Body of pancreas (tissue), 4 donors: ENCODE measurements around the gene GAD2. TPM values are rescaled to one million over a fixed set of nuclear protein-coding genes. Genes with fewer than 3 reads are reported as not detected.

Experiments
- ATAC-seq: fragments of 150-250 bp; one replicate; pipeline ENCODE4 v1.9.1; 2016
- DNase-seq, 4 donors: peaks; one replicate each; pipeline ENCODE4 v3.0.0-alpha.2; 2019
- H3K27ac ChIP-seq, 4 donors: fragments of 200-600 bp; sonication (generic); 1 replicate in 3 of 4; 2 replicates in 1 of 4; pipeline versions ENCODE4 v1.5.1 to v1.6.1; 2016 to 2019; ENCODE audit warnings: mild to moderate bottlenecking in 1 of 4, mixed read lengths in 1 of 4, moderate library complexity in 1 of 4
- H3K27me3 ChIP-seq, 2 donors: fragments of 200-600 bp; sonication (generic); one replicate each; pipeline ENCODE4 v1.6.0; 2016; ENCODE audit warnings: mild to moderate bottlenecking in 1 of 2
- H3K36me3 ChIP-seq, 2 donors: fragments of 200-600 bp; sonication (generic); replicated peaks in 1 of 2; 2 replicates each; pipeline ENCODE4 v1.5.1; 2016; ENCODE audit warnings: low read depth in 2 of 2; ENCODE audit not compliant: insufficient read depth in 1 of 2
- H3K4me1 ChIP-seq: fragments of 200-600 bp; sonication (generic); one replicate; pipeline ENCODE4 v1.6.0; 2016
- H3K4me3 ChIP-seq, 2 donors: fragments of 200-600 bp; sonication (generic); 1 replicate in 1 of 2; 2 replicates in 1 of 2; pipeline ENCODE4 v1.5.1; 2016 to 2019
- H3K9me3 ChIP-seq, 3 donors: fragments of 200-600 bp; sonication (generic); 1 replicate in 2 of 3; 2 replicates in 1 of 3; pipeline ENCODE4 v1.5.1; 2016
- CTCF ChIP-seq, 7 experiments: fragments of 450-650 bp in 4 of 7; fragments of 200-600 bp in 3 of 7; sonication (generic) in 3 of 7; IDR thresholded peaks; one replicate each; pipeline ENCODE4 v1.5.1; 2016 to 2019; ENCODE audit warnings: antibody characterized with exemption in 7 of 7
- POLR2A ChIP-seq, 3 donors: fragments of 450-650 bp; IDR thresholded peaks; one replicate each; pipeline ENCODE4 v1.6.1; 2016; ENCODE audit warnings: antibody characterized with exemption in 3 of 3, mild to moderate bottlenecking in 2 of 3
- WGBS, 2 donors: methylation state at CpG; one replicate each; pipeline ENCODE4 v1.1.5; 2017; 5-methylcytosine and 5-hydroxymethylcytosine counted together
- intact Hi-C: fragments of 100-400 bp; cut with DNase I; formaldehyde crosslinking; loops from one replicate; pipeline ENCODE4 v1.15.1; 2023
- total RNA-seq, 2 donors: library from RNA; depleted of rRNA; stranded (reverse); fragments of >200 nt; gene quantifications; one replicate each; pipeline ENCODE4 v1.1.0, GENCODE V29; 2016

The GAD2 gene
- total RNA-seq, 2 donors from 2014 or later = 4.3 to 11.7 TPM

DNA sequence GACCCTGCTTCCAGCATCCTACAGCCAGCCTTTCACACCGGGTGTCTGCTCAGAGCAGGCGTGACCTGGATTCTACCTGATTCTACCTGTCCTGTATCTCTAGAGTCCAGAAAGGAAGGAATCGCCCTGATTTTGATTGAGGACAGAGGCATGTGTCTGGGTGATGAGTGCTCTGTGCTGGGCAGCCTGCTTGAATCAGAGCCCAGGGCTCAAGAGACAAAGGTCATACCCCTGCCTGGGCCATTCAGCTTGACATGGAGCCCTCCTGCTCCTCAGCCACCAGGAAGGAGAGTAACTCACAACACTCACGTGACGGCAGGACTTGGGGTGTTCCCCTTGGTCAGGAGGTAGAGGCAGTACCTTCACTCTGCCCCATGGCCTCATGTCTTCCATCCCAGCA, 11.2 kb downstream of the GAD2 start:
- intact Hi-C loops = no loop called here
- DNase-seq = no peak
- 62 to 85% methylated on average over 4 to 5 of the region's 5 CpGs for WGBS, 2 donors

GRCh38 chr10:26232174-26232573, 15.6 kb downstream of the GAD2 start:
- intact Hi-C loops = no loop called here
- no peaks in the 10 kb centered on the region for H3K9me3 ChIP-seq
- DNase-seq (no peak), ATAC-seq (no peak)
- TF ChIP-seq CTCF (IDR thresholded peaks at IDR 0.05) = no peak
- TF ChIP-seq POLR2A (IDR thresholded peaks at IDR 0.05) = no peak
- H3K27ac ChIP-seq = no peak overlapping the region
- no peak overlapping the region for H3K4me3 ChIP-seq
- no peaks in the 10 kb centered on the region for H3K4me1 ChIP-seq
- 71 to 80% methylated on average over 5 of the region's 5 CpGs for WGBS, 2 donors
- no peaks in the 10 kb centered on the region for H3K27me3 ChIP-seq
- H3K36me3 ChIP-seq = no peaks in the 10 kb centered on the region

More for the DNA sequence above, 11.2 kb downstream of the GAD2 start:
- no peak for ATAC-seq
- Histone ChIP-seq H3K9me3 (no peaks in the 10 kb centered on the region), H3K27me3 (no peaks in the 10 kb centered on the region), H3K36me3 (no peaks in the 10 kb centered on the region), H3K4me1 (no peaks in the 10 kb centered on the region), H3K4me3 (no peak overlapping the region), H3K27ac (no peak overlapping the region)
- TF ChIP-seq POLR2A (IDR thresholded peaks at IDR 0.05) (no peak), CTCF (IDR thresholded peaks at IDR 0.05) (no peak)

GRCh38 chr10:26235761-26236160, 19.2 kb downstream of the GAD2 start:
- 87% methylated on average over 6 of the region's 6 CpGs for WGBS, 2 donors
- no peak overlapping the region for H3K4me3 ChIP-seq
- H3K4me1 ChIP-seq = no peaks in the 10 kb centered on the region
- no peaks in the 10 kb centered on the region for H3K27me3 ChIP-seq
- no peak for ATAC-seq
- H3K9me3 ChIP-seq = no peaks in the 10 kb centered on the region
- H3K27ac ChIP-seq = no peak overlapping the region
- H3K36me3 ChIP-seq = no peaks in the 10 kb centered on the region
- no peak for DNase-seq
- intact Hi-C loops = no loop called here
- no peak for TF ChIP-seq POLR2A (IDR thresholded peaks at IDR 0.05)
- no peak for TF ChIP-seq CTCF (IDR thresholded peaks at IDR 0.05)

- Histone ChIP-seq H3K36me3 (no peaks in the 10 kb centered on the region), H3K9me3 (no peaks in the 10 kb centered on the region), H3K4me1 (no peaks in the 10 kb centered on the region), H3K27ac (no peak overlapping the region), H3K4me3 (no peak overlapping the region), H3K27me3 (no peaks in the 10 kb centered on the region)
- 42 to 54% methylated on average over 2 of the region's 2 CpGs for WGBS, 2 donors
- intact Hi-C loops = no loop called here
- ATAC-seq = no peak
- no peak for DNase-seq
- TF ChIP-seq CTCF (IDR thresholded peaks at IDR 0.05) = no peak
- no peak for TF ChIP-seq POLR2A (IDR thresholded peaks at IDR 0.05)
These were observed 21.8 kb downstream of the GAD2 start for GRCh38 chr10:26238378-26238777.

DNA sequence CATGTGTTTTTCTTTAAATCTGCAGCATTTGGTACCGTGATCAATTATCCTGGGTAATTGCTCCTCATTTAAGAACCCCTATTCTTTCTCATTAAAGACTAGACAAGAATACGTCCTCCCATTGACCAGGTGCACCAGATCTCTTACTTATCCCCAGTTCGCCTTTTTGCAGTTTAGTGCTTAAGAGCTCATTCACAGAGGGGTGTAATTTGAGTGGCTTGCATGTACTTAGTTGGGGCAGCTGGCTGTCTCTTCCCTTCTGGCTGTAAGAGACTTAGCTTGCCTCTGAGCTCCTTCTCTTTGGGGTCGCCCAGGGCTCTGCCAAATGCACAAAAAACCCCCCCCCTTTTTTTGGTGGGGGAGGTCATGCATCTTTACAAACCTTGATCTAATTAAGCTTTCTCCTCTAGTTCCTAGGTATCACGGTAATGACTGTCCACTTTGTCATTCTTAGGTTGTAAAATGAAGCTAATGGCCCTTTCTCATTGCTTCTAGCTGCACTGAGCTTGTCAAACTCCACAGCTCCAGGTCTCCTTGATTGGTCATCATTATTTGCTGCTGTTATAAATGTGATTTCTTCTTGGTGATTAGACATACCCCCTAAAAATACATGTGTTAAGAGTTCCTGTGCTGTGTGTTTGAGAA, 26.3 kb downstream of the GAD2 start:
- H3K4me3 ChIP-seq = no peak overlapping the region
- DNase-seq (no peak), ATAC-seq (no peak)
- TF ChIP-seq CTCF (IDR thresholded peaks at IDR 0.05) = no peak
- no peak for TF ChIP-seq POLR2A (IDR thresholded peaks at IDR 0.05)
- no peaks in the 10 kb centered on the region for H3K9me3 ChIP-seq
- 15 to 35% methylated on average over 5 of the region's 5 CpGs for WGBS, 2 donors
- intact Hi-C loops = no loop called here
- H3K27ac ChIP-seq = no peak overlapping the region
- no peaks in the 10 kb centered on the region for H3K4me1 ChIP-seq
- no peaks in the 10 kb centered on the region for H3K36me3 ChIP-seq
- H3K27me3 ChIP-seq = no peaks in the 10 kb centered on the region
